ENCODE data around the gene CPE. TPM values are rescaled to one million over a fixed set of nuclear protein-coding genes. Genes with fewer than 3 reads are reported as not detected.
"Not testable (repeated sequence)": the region's sequence is repeated elsewhere in the genome, so short reads cannot be mapped to it uniquely, and the experiment has no call there.

The CPE gene
- total RNA-seq, 4 donors from 2014 or later, result 23.6 to 31.3 (median 25.8) TPM

GRCh38 chr4:165481053-165481835 is 102.4 kb downstream of the CPE start:
- no peaks in the 10 kb centered on the region for H3K36me3 ChIP-seq
- no peak overlapping the region for H3K27ac ChIP-seq
- no peak overlapping the region for H3K4me3 ChIP-seq
- DNase-seq, result no peak
- H3K9me3 ChIP-seq, result no peaks in the 10 kb centered on the region
- no peaks in the 10 kb centered on the region for H3K27me3 ChIP-seq
- no peaks in the 10 kb centered on the region for H3K4me1 ChIP-seq
- TF ChIP-seq POLR2A (IDR thresholded peaks at IDR 0.05) (no peak), CTCF (IDR thresholded peaks at IDR 0.05) (no peak)

- Histone ChIP-seq H3K4me3 (no peak overlapping the region), H3K4me1 (peaks cover 0 to 7% (median 0%) of the 10 kb centered on the region in 4 donors), H3K27ac (no peak overlapping the region), H3K27me3 (no peaks in the 10 kb centered on the region), H3K9me3 (no peaks in the 10 kb centered on the region), H3K36me3 (no peaks in the 10 kb centered on the region)
- no peak for TF ChIP-seq CTCF (IDR thresholded peaks at IDR 0.05)
- TF ChIP-seq POLR2A (IDR thresholded peaks at IDR 0.05), result no peak
- no peak for DNase-seq
These were observed 111.0 kb downstream of the CPE start for GRCh38 chr4:165489786-165490185.

- H3K4me3 ChIP-seq, H3K27me3 ChIP-seq, H3K36me3 ChIP-seq, H3K9me3 ChIP-seq, H3K4me1 ChIP-seq, H3K27ac ChIP-seq: not testable (repeated sequence)
- peak in 1 of 3 donors; percentile 59 for DNase-seq
These were observed 113.8 kb downstream of the CPE start for GRCh38 chr4:165492583-165492982.

GRCh38 chr4:165493359-165493758 is 114.6 kb downstream of the CPE start:
- Histone ChIP-seq H3K4me1 (peaks cover 0 to 7% (median 0%) of the 10 kb centered on the region in 4 donors), H3K27ac (no peak overlapping the region), H3K36me3 (no peaks in the 10 kb centered on the region), H3K4me3 (no peak overlapping the region), H3K27me3 (no peaks in the 10 kb centered on the region), H3K9me3 (no peaks in the 10 kb centered on the region)
- TF ChIP-seq POLR2A (IDR thresholded peaks at IDR 0.05), result no peak
- TF ChIP-seq CTCF (IDR thresholded peaks at IDR 0.05), result peak in 4 of 6 experiments; percentile 55 to 71 (median 68)
- DNase-seq, result peak; percentile 24 to 82 (median 79)

GRCh38 chr4:165502916-165503907 is 124.4 kb downstream of the CPE start:
- no peak overlapping the region for H3K27ac ChIP-seq

More at GRCh38 chr4:165502916-165503907, 124.4 kb downstream of the CPE start:
- TF ChIP-seq CTCF (IDR thresholded peaks at IDR 0.05) (no peak), POLR2A (IDR thresholded peaks at IDR 0.05) (no peak)
- Histone ChIP-seq H3K9me3 (no peaks in the 10 kb centered on the region), H3K4me1 (no peaks in the 10 kb centered on the region), H3K4me3 (no peak overlapping the region), H3K27me3 (no peaks in the 10 kb centered on the region), H3K36me3 (no peaks in the 10 kb centered on the region)
- no peak for DNase-seq
